A673 (cell line): ENCODE results near the gene DHRS13. TPM values are rescaled to one million over a fixed set of nuclear protein-coding genes. Genes with fewer than 3 reads are reported as not detected.
A peak's percentile ranks its signal among the peaks of the same experiment; 100 is the strongest.

Experiments used
- BruUV-seq: library from RNA; stranded (reverse); fragments of 400-500 nt; replicated peaks from 2 replicates; lab custom pipeline; 2021; lab: Mats Ljungman, UMichigan
- CTCF ChIA-PET: fragments of 300-600 bp; sonication (Branson Sonifier 250); formaldehyde crosslinking; loops from one replicate; lab custom pipeline; 2022; ENCODE audit warnings: antibody characterized with exemption; lab: Charles Lee
- POLR2A ChIA-PET: fragments of 300-600 bp; sonication (Branson Sonifier 250); formaldehyde crosslinking; loops from one replicate; lab custom pipeline; 2022; ENCODE audit warnings: antibody characterized with exemption; ENCODE audit not compliant: low non-redundant PET; lab: Charles Lee
- DNase-seq: peaks from one replicate; pipeline ENCODE4 v3.0.0-alpha.2; 2015; ENCODE audit warnings: low spot score
- H3K27ac ChIP-seq: fragments of 200-600 bp; sonication (generic); 2 replicates; pipeline ENCODE4 v1.5.1; 2016; ENCODE audit warnings: mixed run types, low read depth, mild to moderate bottlenecking, mixed read lengths, antibody characterized with exemption, low read length; ENCODE audit not compliant: poor library complexity, severe bottlenecking
- H3K27me3 ChIP-seq: fragments of 200-600 bp; sonication (generic); replicated peaks from 2 replicates; pipeline ENCODE4 v1.6.1; 2017; ENCODE audit warnings: mixed run types, low read depth, mild to moderate bottlenecking, mixed read lengths, antibody characterized with exemption, low read length; ENCODE audit not compliant: insufficient read depth, poor library complexity
- H3K36me3 ChIP-seq: fragments of 200-600 bp; sonication (generic); 2 replicates; pipeline ENCODE4 v1.6.1; 2016; ENCODE audit warnings: mixed run types, mild to moderate bottlenecking, mixed read lengths, antibody characterized with exemption, low read length; ENCODE audit not compliant: insufficient read depth, poor library complexity, severe bottlenecking
- H3K4me1 ChIP-seq: fragments of 200-600 bp; sonication (generic); 2 replicates; pipeline ENCODE4 v1.6.1; 2017; ENCODE audit warnings: mixed run types, mild to moderate bottlenecking, mixed read lengths, antibody characterized with exemption, low read length; ENCODE audit not compliant: insufficient read depth, poor library complexity, severe bottlenecking
- H3K4me3 ChIP-seq: fragments of 200-600 bp; sonication (generic); 2 replicates; pipeline ENCODE4 v1.5.1; 2016; ENCODE audit warnings: low read depth, mixed run types, mild to moderate bottlenecking, mixed read lengths, low read length; ENCODE audit not compliant: poor library complexity, severe bottlenecking
- H3K9me3 ChIP-seq: fragments of 200-600 bp; sonication (generic); 2 replicates; pipeline ENCODE4 v1.6.1; 2016; ENCODE audit warnings: mixed run types, low read depth, mild to moderate bottlenecking, mixed read lengths, antibody characterized with exemption, low read length; ENCODE audit not compliant: poor library complexity, severe bottlenecking
- CTCF ChIP-seq: fragments of 300-800, 200-600 bp; sonication (generic); conservative IDR thresholded peaks from 2 replicates; pipeline ENCODE4 v1.5.1; 2017; ENCODE audit warnings: low read depth, mild to moderate bottlenecking, antibody characterized with exemption, low read length, moderate library complexity, mixed read lengths
- EZH2 ChIP-seq: fragments of 200-600 bp; sonication (generic); IDR thresholded peaks from 2 replicates; pipeline ENCODE4 v1.6.1; 2017; ENCODE audit warnings: borderline replicate concordance, low read depth, mild to moderate bottlenecking, mixed read lengths, antibody characterized with exemption, low read length; ENCODE audit not compliant: poor library complexity, severe bottlenecking
- intact Hi-C: fragments of 100-400 bp; cut with micrococcal nuclease; formaldehyde crosslinking; loops from one replicate; pipeline ENCODE4 v1.10.0; 2022; ENCODE audit not compliant: unreplicated experiment
- total RNA-seq: library from RNA; stranded (reverse); gene quantifications from 2 replicates; pipeline ENCODE4 v1.2.3, GENCODE V29; 2021

DHRS13 gene
- total RNA-seq, 1 experiment from 2014 or later = 41.9 TPM

GRCh38 chr17:28897769-28898526, 4.9 kb downstream of the DHRS13 start:
- Histone ChIP-seq H3K9me3 (no peaks in the 10 kb centered on the region), H3K4me1 (peaks cover 43% of the 10 kb centered on the region), H3K27me3 (no peaks in the 10 kb centered on the region), H3K4me3 (peak overlapping the region; percentile 85), H3K27ac (peak overlapping the region; percentile 92), H3K36me3 (peaks cover 7% of the 10 kb centered on the region)
- ChIA-PET POLR2A (no interaction called here), CTCF (interaction anchor here (0.8 to 1.3 kb wide), 3 partner anchors 15 to 137 kb away, joined by 3 to 5 read pairs (median 3); no protein-coding TSS in a partner anchor)
- BruUV-seq = no TSS peak
- peak; percentile 28 for DNase-seq
- intact Hi-C loops = loop anchor here (5.0 kb wide), 2 partner anchors 46 to 171 kb away; partner anchors contain the start of genes NEK8 and TLCD1
- no peak for TF ChIP-seq CTCF
- no peak for TF ChIP-seq EZH2

GRCh38 chr17:28896884-28897768, 5.8 kb downstream of the DHRS13 start, which contains the start of gene FLOT2:
TSS of gene FLOT2 (minus strand) at chr17:28897733. CDS start at chr17:28897574, 159 bp downstream.
- Histone ChIP-seq H3K4me1 (peaks cover 46% of the 10 kb centered on the region), H3K4me3 (peak within 1 kb of the TSS; percentile 85), H3K27me3 (no peaks in the 10 kb centered on the region), H3K36me3 (peaks cover 7% of the 10 kb centered on the region), H3K27ac (peak within 1 kb of the TSS; percentile 92), H3K9me3 (no peaks in the 10 kb centered on the region)
- TF ChIP-seq CTCF (peak; percentile 25; the same call in 1 of the 2 replicates), EZH2 (no peak)
- intact Hi-C loops = loop anchor here (5.0 kb wide), 2 partner anchors 45 to 170 kb away; partner anchors contain the start of genes NEK8 and TLCD1
- BruUV-seq = no TSS peak
- ChIA-PET CTCF (interaction anchor here (0.9 to 1.3 kb wide), 3 partner anchors 133 to 170 kb away, joined by 3 to 5 read pairs (median 3); no protein-coding TSS in a partner anchor), POLR2A (interaction anchor here (0.5 kb wide), 1 partner anchor 44 kb away, joined by 8 read pairs; no protein-coding TSS in a partner anchor)
- peak; percentile 75 for DNase-seq

- Histone ChIP-seq H3K27ac (peak overlapping the region; percentile 92), H3K9me3 (no peaks in the 10 kb centered on the region), H3K27me3 (no peaks in the 10 kb centered on the region), H3K4me3 (peak overlapping the region; percentile 85), H3K36me3 (peaks cover 7% of the 10 kb centered on the region), H3K4me1 (peaks cover 40% of the 10 kb centered on the region)
- POLR2A ChIA-PET = no interaction called here
- no peak for TF ChIP-seq CTCF
- TF ChIP-seq EZH2 = no peak
- CTCF ChIA-PET = interaction anchor here (0.8 to 1.2 kb wide), 2 partner anchors 47 to 170 kb away, joined by 3 read pairs; no protein-coding TSS in a partner anchor
- intact Hi-C loops = loop anchor here (5.0 kb wide), 2 partner anchors 44 to 169 kb away; partner anchors contain the start of genes NEK8 and TLCD1
- peak; percentile 39 for DNase-seq
- no TSS peak for BruUV-seq
Measured at GRCh38 chr17:28896491-28896883, 6.4 kb downstream of the DHRS13 start.
